Measurements from ENCODE around the gene ANKRD24.

The ANKRD24 gene

DNA sequence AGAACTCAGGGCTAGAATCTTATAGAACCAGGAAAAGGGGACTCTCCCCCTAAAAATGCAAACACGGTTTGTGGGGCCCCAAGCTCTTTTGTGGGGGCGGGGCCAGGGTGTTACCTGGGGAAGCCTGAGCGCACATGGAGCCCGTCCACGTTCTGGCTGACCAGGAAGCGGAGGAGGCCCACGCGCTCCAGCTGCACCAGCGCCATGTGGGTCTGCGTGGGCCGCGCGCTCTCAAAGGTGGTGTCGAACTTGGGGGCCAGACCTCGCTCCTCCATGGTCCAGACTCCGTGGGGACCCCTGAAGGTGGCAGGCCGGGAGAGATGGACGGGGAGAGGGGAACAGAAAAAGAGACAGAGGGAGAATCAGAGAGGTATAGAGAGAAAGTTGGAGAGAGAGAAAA is 3.5 kb upstream of the ANKRD24 start:
- no peaks in the 10 kb centered on the region for H3F3A ChIP-seq (ENCODE audit: low read depth)
- no peak for TF ChIP-seq EZH2phosphoT487 (IDR thresholded peaks at IDR 0.05; ENCODE audit: borderline replicate concordance)
- TF ChIP-seq CTCF (conservative IDR thresholded peaks at IDR 0.05; ENCODE audit: low read length): no peak
- H3K4me2 ChIP-seq (ENCODE audit: low read depth, low read length, poor library complexity, severe bottlenecking): no peak overlapping the region
- no peaks in the 10 kb centered on the region for H3K9me2 ChIP-seq (replicated peaks; ENCODE audit: low read depth, low read length)
- no peaks in the 10 kb centered on the region for H3K36me3 ChIP-seq (ENCODE audit: insufficient read depth, low read length)
- H3K4me3 ChIP-seq (ENCODE audit: low read length, poor library complexity, severe bottlenecking): no peak overlapping the region
- peaks cover 5% of the 10 kb centered on the region for H3K4me1 ChIP-seq (ENCODE audit: insufficient read depth, low read length, poor library complexity, severe bottlenecking)
- H3K9ac ChIP-seq (ENCODE audit: low read depth, low read length, poor library complexity, severe bottlenecking): no peak overlapping the region
- no peaks in the 10 kb centered on the region for H3K27me3 ChIP-seq (ENCODE audit: insufficient read depth, low read length, poor library complexity, severe bottlenecking)
- H3K79me2 ChIP-seq (ENCODE audit: insufficient read depth, low read length): peaks cover 17% of the 10 kb centered on the region; the same call in 1 of the 2 replicates
- no peaks in the 10 kb centered on the region for H4K20me1 ChIP-seq (ENCODE audit: insufficient read depth, low read length, poor library complexity, severe bottlenecking)
- no peak overlapping the region for H2AFZ ChIP-seq (ENCODE audit: low read length)
- H3K9me3 ChIP-seq (ENCODE audit: insufficient read depth, low read depth, low read length): no peaks in the 10 kb centered on the region

GRCh38 chr19:4181053-4181508 is 1.4 kb upstream of the ANKRD24 start:
- peaks cover 17% of the 10 kb centered on the region; the same call in 1 of the 2 replicates for H3K79me2 ChIP-seq (ENCODE audit: insufficient read depth, low read length)
- no peaks in the 10 kb centered on the region for H3K9me2 ChIP-seq (replicated peaks; ENCODE audit: low read depth, low read length)
- H3K9me3 ChIP-seq (ENCODE audit: insufficient read depth, low read depth, low read length): no peaks in the 10 kb centered on the region
- H3K36me3 ChIP-seq (ENCODE audit: insufficient read depth, low read length): no peaks in the 10 kb centered on the region
- H3K4me3 ChIP-seq (ENCODE audit: low read length, poor library complexity, severe bottlenecking): peak overlapping the region; percentile 95
- H4K20me1 ChIP-seq (ENCODE audit: insufficient read depth, low read length, poor library complexity, severe bottlenecking): no peaks in the 10 kb centered on the region
- no peak for TF ChIP-seq EZH2phosphoT487 (IDR thresholded peaks at IDR 0.05; ENCODE audit: borderline replicate concordance)
- no peak for TF ChIP-seq CTCF (conservative IDR thresholded peaks at IDR 0.05; ENCODE audit: low read length)
- peak overlapping the region; percentile 93 for H3K4me2 ChIP-seq (ENCODE audit: low read depth, low read length, poor library complexity, severe bottlenecking)
- peaks cover 5% of the 10 kb centered on the region for H3K4me1 ChIP-seq (ENCODE audit: insufficient read depth, low read length, poor library complexity, severe bottlenecking)
- H3K9ac ChIP-seq (ENCODE audit: low read depth, low read length, poor library complexity, severe bottlenecking): peak overlapping the region; percentile 94
- no peaks in the 10 kb centered on the region for H3K27me3 ChIP-seq (ENCODE audit: insufficient read depth, low read length, poor library complexity, severe bottlenecking)
- no peaks in the 10 kb centered on the region for H3F3A ChIP-seq (ENCODE audit: low read depth)
- no peak overlapping the region for H2AFZ ChIP-seq (ENCODE audit: low read length)

- no peaks in the 10 kb centered on the region for H3K9me3 ChIP-seq (ENCODE audit: insufficient read depth, low read depth, low read length)
Measured at GRCh38 chr19:4183967-4184717, 1.7 kb downstream of the ANKRD24 start.

More at GRCh38 chr19:4183967-4184717, 1.7 kb downstream of the ANKRD24 start:
- H3K9me2 ChIP-seq (replicated peaks; ENCODE audit: low read depth, low read length): no peaks in the 10 kb centered on the region
- no peaks in the 10 kb centered on the region for H3F3A ChIP-seq (ENCODE audit: low read depth)
- no peaks in the 10 kb centered on the region for H3K36me3 ChIP-seq (ENCODE audit: insufficient read depth, low read length)
- no peaks in the 10 kb centered on the region for H4K20me1 ChIP-seq (ENCODE audit: insufficient read depth, low read length, poor library complexity, severe bottlenecking)
- H3K79me2 ChIP-seq (ENCODE audit: insufficient read depth, low read length): peaks cover 17% of the 10 kb centered on the region; the same call in 1 of the 2 replicates
- TF ChIP-seq CTCF (conservative IDR thresholded peaks at IDR 0.05; ENCODE audit: low read length) (no peak), EZH2phosphoT487 (IDR thresholded peaks at IDR 0.05; ENCODE audit: borderline replicate concordance) (no peak)
- no peaks in the 10 kb centered on the region for H3K27me3 ChIP-seq (ENCODE audit: insufficient read depth, low read length, poor library complexity, severe bottlenecking)
- H2AFZ ChIP-seq (ENCODE audit: low read length): no peak overlapping the region
- no peak overlapping the region for H3K4me3 ChIP-seq (ENCODE audit: low read length, poor library complexity, severe bottlenecking)
- peaks cover 5% of the 10 kb centered on the region for H3K4me1 ChIP-seq (ENCODE audit: insufficient read depth, low read length, poor library complexity, severe bottlenecking)
- no peak overlapping the region for H3K9ac ChIP-seq (ENCODE audit: low read depth, low read length, poor library complexity, severe bottlenecking)
- H3K4me2 ChIP-seq (ENCODE audit: low read depth, low read length, poor library complexity, severe bottlenecking): no peak overlapping the region
